Esophagus muscularis mucosa (tissue), 4 donors: ENCODE data around the gene INTS13.

Experiments used
- CTCF ChIP-seq, 3 experiments: fragments of 200-600 bp in 2 of 3; fragments of 450-650 bp in 1 of 3; sonication (generic) in 2 of 3; IDR thresholded peaks; one replicate each; pipeline ENCODE4 v1.5.1; 2017 to 2019; ENCODE audit warnings: antibody characterized with exemption in 3 of 3, mild to moderate bottlenecking in 2 of 3, moderate library complexity in 1 of 3
- EP300 ChIP-seq: sonication (generic); formaldehyde crosslinking; IDR thresholded peaks from one replicate; pipeline ENCODE4 v1.6.1; 2017; ENCODE audit warnings: antibody characterized with exemption
- POLR2A ChIP-seq: fragments of 450-650 bp; IDR thresholded peaks from one replicate; pipeline ENCODE4 v1.6.1; 2017; ENCODE audit warnings: antibody characterized with exemption, moderate library complexity, mild to moderate bottlenecking, low read depth
- POLR2AphosphoS5 ChIP-seq, 2 donors: sonication (generic); formaldehyde crosslinking; IDR thresholded peaks; one replicate each; pipeline ENCODE4 v1.6.1; 2017; ENCODE audit warnings: antibody characterized with exemption in 2 of 2

GRCh38 chr12:26868447-26869103 is 69.2 kb downstream of the INTS13 start:
- no peak for TF ChIP-seq POLR2AphosphoS5 (IDR thresholded peaks at IDR 0.05)
- TF ChIP-seq CTCF (IDR thresholded peaks at IDR 0.05) = no peak
- no peak for TF ChIP-seq POLR2A
- no peak for TF ChIP-seq EP300
